Mammary epithelial cell (primary cell): Measurements from ENCODE around the gene KCNMA1.

Source experiments
- EZH2 ChIP-seq: IDR thresholded peaks from 2 replicates; pipeline ENCODE4 v1.6.1; 2012; ENCODE audit warnings: low read length, inconsistent platforms, borderline replicate concordance
- TF ChIP-seq, protein P1 (sequence below), 2 donors: IDR thresholded peaks in 1 of 2; conservative IDR thresholded peaks in 1 of 2; 2 replicates each; pipeline ENCODE4 v1.5.1; 2011 to 2012; ENCODE audit warnings: inconsistent platforms in 2 of 2, low read length in 2 of 2, mild to moderate bottlenecking in 2 of 2, control low read depth in 1 of 2, low read depth in 1 of 2; ENCODE audit not compliant: insufficient read depth in 1 of 2; ENCODE audit errors: extremely low read depth in 1 of 2

DNA sequence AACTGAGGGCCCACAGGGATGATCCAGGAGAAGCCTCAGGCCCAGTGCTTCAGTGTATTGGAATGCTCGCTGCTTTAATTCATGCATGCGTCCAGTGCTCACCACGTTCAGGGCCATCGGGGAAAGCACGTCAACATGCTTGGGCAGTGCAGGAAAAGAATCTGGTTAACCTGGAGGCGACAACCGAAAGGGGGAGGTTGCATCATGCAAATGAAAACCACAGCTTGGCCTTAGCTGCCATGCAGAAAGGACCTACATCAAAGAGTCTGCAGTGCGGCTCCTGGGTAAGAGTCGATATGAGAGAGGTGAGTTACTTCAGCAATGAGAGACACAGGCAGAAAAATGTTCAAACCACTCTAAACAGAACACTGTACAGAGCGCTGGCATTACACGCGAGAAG lies 440.1 kb downstream of the KCNMA1 start:
- TF ChIP-seq, protein P1, sequence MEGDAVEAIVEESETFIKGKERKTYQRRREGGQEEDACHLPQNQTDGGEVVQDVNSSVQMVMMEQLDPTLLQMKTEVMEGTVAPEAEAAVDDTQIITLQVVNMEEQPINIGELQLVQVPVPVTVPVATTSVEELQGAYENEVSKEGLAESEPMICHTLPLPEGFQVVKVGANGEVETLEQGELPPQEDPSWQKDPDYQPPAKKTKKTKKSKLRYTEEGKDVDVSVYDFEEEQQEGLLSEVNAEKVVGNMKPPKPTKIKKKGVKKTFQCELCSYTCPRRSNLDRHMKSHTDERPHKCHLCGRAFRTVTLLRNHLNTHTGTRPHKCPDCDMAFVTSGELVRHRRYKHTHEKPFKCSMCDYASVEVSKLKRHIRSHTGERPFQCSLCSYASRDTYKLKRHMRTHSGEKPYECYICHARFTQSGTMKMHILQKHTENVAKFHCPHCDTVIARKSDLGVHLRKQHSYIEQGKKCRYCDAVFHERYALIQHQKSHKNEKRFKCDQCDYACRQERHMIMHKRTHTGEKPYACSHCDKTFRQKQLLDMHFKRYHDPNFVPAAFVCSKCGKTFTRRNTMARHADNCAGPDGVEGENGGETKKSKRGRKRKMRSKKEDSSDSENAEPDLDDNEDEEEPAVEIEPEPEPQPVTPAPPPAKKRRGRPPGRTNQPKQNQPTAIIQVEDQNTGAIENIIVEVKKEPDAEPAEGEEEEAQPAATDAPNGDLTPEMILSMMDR (conservative IDR thresholded peaks at IDR 0.05 in 1 of 2, IDR thresholded peaks at IDR 0.05 in 1 of 2; ENCODE audit: extremely low read depth in 1 of 2, insufficient read depth in 1 of 2, low read depth in 1 of 2, low read length in 2 of 2): no peak
- TF ChIP-seq EZH2: no peak
